Measurements from ENCODE around the gene MGST3. TPM values are rescaled to one million over a fixed set of nuclear protein-coding genes. Genes with fewer than 3 reads are reported as not detected.

The MGST3 gene
- total and polyA plus RNA-seq, 2 of the 4 experiments (the other 2 are of a cell fraction), result 159 to 213 TPM

DNA sequence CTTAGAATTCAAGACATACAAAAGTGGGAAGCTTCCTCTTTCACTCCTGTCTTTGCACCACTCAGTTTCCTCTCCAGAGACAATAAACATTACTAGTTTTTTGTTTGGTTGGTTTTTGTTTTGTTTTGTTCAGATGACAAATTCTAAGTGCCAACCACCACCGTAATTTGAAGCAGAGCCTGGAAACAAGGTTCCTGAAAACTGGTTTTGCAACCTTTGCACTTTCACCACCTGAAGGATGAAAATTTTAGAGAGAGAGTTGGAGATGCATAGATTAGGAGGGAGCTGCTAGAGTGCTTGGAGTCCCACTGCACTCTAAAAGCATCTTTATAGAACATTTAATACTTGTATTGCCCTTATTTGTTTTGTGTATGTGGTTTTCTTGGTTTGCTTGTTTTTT lies 20.2 kb upstream of the MGST3 start:
- ATAC-seq (ENCODE audit: low read depth) (no peak), DNase-seq (no peak)
- Histone ChIP-seq H3K27ac (ENCODE audit: insufficient read depth, low read length) (no peak overlapping the region), H2AK5ac (ENCODE audit: low read depth, low read length) (no peak overlapping the region), H4K91ac (ENCODE audit: insufficient read depth, low read depth, low read length) (no peak overlapping the region), H3K9ac (ENCODE audit: low read depth, low read length) (no peak overlapping the region), H3K4me2 (ENCODE audit: low read depth, low read length) (no peak overlapping the region), H2AFZ (replicated peaks; ENCODE audit: low read length, poor library complexity) (no peak overlapping the region), H4K20me1 (ENCODE audit: insufficient read depth, low read length) (no peaks in the 10 kb centered on the region), H3K18ac (ENCODE audit: low read depth, low read length) (no peak overlapping the region), H3K36me3 (ENCODE audit: control insufficient read depth, insufficient read depth, low read length) (no peaks in the 10 kb centered on the region), H2BK5ac (ENCODE audit: low read depth, low read length, poor library complexity, severe bottlenecking) (no peak overlapping the region), H3K4me1 (ENCODE audit: control insufficient read depth, insufficient read depth, low read length) (no peaks in the 10 kb centered on the region), H3K79me1 (ENCODE audit: low read depth in 1 of 2, low read length in 2 of 2) (no peaks in the 10 kb centered on the region), H4K8ac (ENCODE audit: low read depth in 2 of 2, low read length in 2 of 2) (no peak overlapping the region), H3K56ac (ENCODE audit: extremely low read depth, insufficient read depth, low read length) (no peak overlapping the region), H2BK20ac (ENCODE audit: low read depth, low read length) (no peak overlapping the region), H3K27me3 (ENCODE audit: control insufficient read depth, insufficient read depth, low read length) (peaks cover 6% of the 10 kb centered on the region), H3K4ac (ENCODE audit: low read depth, low read length) (no peak overlapping the region), H2AK9ac (replicated peaks; ENCODE audit: low read depth, low read length, poor library complexity) (no peak overlapping the region), H3K4me3 (ENCODE audit: insufficient read depth, low read depth, low read length) (no peak overlapping the region), H4K5ac (ENCODE audit: low read depth, low read length) (no peak overlapping the region), H3K14ac (replicated peaks; ENCODE audit: low read depth, low read length) (no peak overlapping the region), H3K23ac (ENCODE audit: low read depth, low read length) (no peak overlapping the region), H3K9me1 (ENCODE audit: insufficient read depth, low read length) (no peaks in the 10 kb centered on the region), H2BK120ac (ENCODE audit: low read depth, low read length) (no peak overlapping the region), H2BK15ac (ENCODE audit: low read depth, low read length) (no peak overlapping the region), H3K9me3 (ENCODE audit: control insufficient read depth, insufficient read depth, low read length) (no peaks in the 10 kb centered on the region)
- ChIA-PET POLR2A (ENCODE audit: unreplicated experiment) (interaction anchor here (0.5 kb wide), 1 partner anchor 387 kb away, joined by 4 read pairs; no protein-coding TSS in a partner anchor), CTCF (interaction anchor here (0.5 to 1.2 kb wide), 2 partner anchors 12 to 468 kb away, joined by 5 to 7 read pairs; no protein-coding TSS in a partner anchor)
- intact Hi-C loops (cut with micrococcal nuclease), result no loop called here
- BruUV-seq (replicated peaks), result no TSS peak
- no peak for TF ChIP-seq MAZ (IDR thresholded peaks at IDR 0.05; ENCODE audit: borderline replicate concordance, low read depth, low read length)
- no peak for TF ChIP-seq RCOR1 (IDR thresholded peaks at IDR 0.05; ENCODE audit: insufficient replicate concordance, low read length)
- WGBS, 2 experiments (ENCODE audit: extremely low coverage in 2 of 2, insufficient read length in 1 of 2), result no CpG with 5 or more reads among the region's 1 CpG
- dilution Hi-C loops (cut with HindIII; ENCODE audit: low sequenced_read_pairs, unreplicated experiment), result no loop called here
- in situ Hi-C loops (cut with MboI; ENCODE audit: low sequenced_read_pairs), result loop anchor here (25.0 kb wide), 1 partner anchor 876 kb away; no protein-coding TSS in a partner anchor
